ENCODE data around the gene DESI1.

Gene DESI1

GRCh38 chr22:41555325-41555982, 65.4 kb downstream of the DESI1 start:
- DNase-seq = no peak

GRCh38 chr22:41551877-41552582, 68.8 kb downstream of the DESI1 start:
- no peak for DNase-seq

GRCh38 chr22:41550952-41551491, 69.8 kb downstream of the DESI1 start:
- DNase-seq = no peak

GRCh38 chr22:41548830-41549211, 72.0 kb downstream of the DESI1 start:
- DNase-seq = no peak

All from stimulated activated CD4-positive, alpha-beta T cell treated with anti-CD3 and anti-CD28 coated beads, Interleukin-2, amount 100 ng/mL, for 24 hours (primary cell).